Esophagus squamous epithelium (tissue), 5 donors: Measurements from ENCODE around the gene BTBD2. TPM values are rescaled to one million over a fixed set of nuclear protein-coding genes. Genes with fewer than 3 reads are reported as not detected.

ENCODE experiments used
- DNase-seq: peaks from one replicate; lab custom pipeline; 2025; lab: John Stamatoyannopoulos, UW
- H3K27ac ChIP-seq, 4 donors: fragments of 200-600 bp; sonication (generic); one replicate each; pipeline ENCODE4 v1.5.1; 2016 to 2019; ENCODE audit warnings: mild to moderate bottlenecking in 1 of 4
- H3K27me3 ChIP-seq, 4 donors: fragments of 200-600 bp; sonication (generic); 1 replicate in 3 of 4; 2 replicates in 1 of 4; pipeline versions ENCODE4 v1.5.1 to v1.6.0; 2017 to 2021; ENCODE audit warnings: antibody characterized with exemption in 1 of 4
- H3K36me3 ChIP-seq, 3 donors: fragments of 200-600 bp; sonication (generic); one replicate each; pipeline ENCODE4 v1.5.1; 2016 to 2019
- H3K4me1 ChIP-seq, 3 donors: fragments of 200-600 bp; sonication (generic); one replicate each; pipeline ENCODE4 v1.5.1; 2017 to 2019
- H3K4me3 ChIP-seq, 4 donors: fragments of 200-600 bp; sonication (generic); 1 replicate in 3 of 4; 2 replicates in 1 of 4; pipeline ENCODE4 v1.5.1; 2016 to 2019; ENCODE audit warnings: mild to moderate bottlenecking in 2 of 4, moderate library complexity in 1 of 4
- H3K9me3 ChIP-seq, 3 donors: fragments of 200-600 bp; sonication (generic); one replicate each; pipeline ENCODE4 v1.5.1; 2016 to 2019
- POLR2A ChIP-seq, 4 donors: fragments of 450-650 bp; IDR thresholded peaks; one replicate each; pipeline ENCODE4 v1.6.1; 2017; ENCODE audit warnings: antibody characterized with exemption in 4 of 4, mild to moderate bottlenecking in 4 of 4, moderate library complexity in 3 of 4
- WGBS, 2 donors: methylation state at CpG; one replicate each; pipeline ENCODE4 v1.1.5; 2018; 5-methylcytosine and 5-hydroxymethylcytosine counted together
- intact Hi-C: fragments of 100-400 bp; cut with DNase I; formaldehyde crosslinking; loops from one replicate; pipeline ENCODE4 v1.15.0; 2022
- total RNA-seq, 4 donors: library from RNA; depleted of rRNA; stranded (reverse); fragments of >200 nt; gene quantifications; one replicate each; pipeline ENCODE4 v1.1.0, GENCODE V29; 2016
- TF ChIP-seq, protein P1 (sequence below), 6 experiments: fragments of 450-650 bp in 4 of 6; fragments of 200-600 bp in 2 of 6; sonication (generic) in 2 of 6; IDR thresholded peaks; one replicate each; pipeline ENCODE4 v1.5.1; 2016 to 2019; ENCODE audit warnings: antibody characterized with exemption in 6 of 6, mild to moderate bottlenecking in 4 of 6, moderate library complexity in 4 of 6
- donor health status: DM: yes; HTN: yes; CAD: no.

BTBD2 gene
- total RNA-seq, 4 donors from 2014 or later = 42.3 to 79.0 (median 63.8) TPM

GRCh38 chr19:2044709-2045500, 29.4 kb upstream of the BTBD2 start:
- 64 to 78% methylated on average over 3 of the region's 18 CpGs for WGBS, 2 donors
- Histone ChIP-seq H3K27me3 (no peaks in the 10 kb centered on the region), H3K36me3 (peaks cover 37 to 92% (median 53%) of the 10 kb centered on the region in 3 donors), H3K4me3 (peak overlapping the region in 1 of 4 donors; percentile 27), H3K4me1 (peaks cover 90 to 100% (median 90%) of the 10 kb centered on the region in 3 donors), H3K27ac (peak overlapping the region; percentile 81 to 99 (median 98)), H3K9me3 (no peaks in the 10 kb centered on the region)
- TF ChIP-seq, protein P1, sequence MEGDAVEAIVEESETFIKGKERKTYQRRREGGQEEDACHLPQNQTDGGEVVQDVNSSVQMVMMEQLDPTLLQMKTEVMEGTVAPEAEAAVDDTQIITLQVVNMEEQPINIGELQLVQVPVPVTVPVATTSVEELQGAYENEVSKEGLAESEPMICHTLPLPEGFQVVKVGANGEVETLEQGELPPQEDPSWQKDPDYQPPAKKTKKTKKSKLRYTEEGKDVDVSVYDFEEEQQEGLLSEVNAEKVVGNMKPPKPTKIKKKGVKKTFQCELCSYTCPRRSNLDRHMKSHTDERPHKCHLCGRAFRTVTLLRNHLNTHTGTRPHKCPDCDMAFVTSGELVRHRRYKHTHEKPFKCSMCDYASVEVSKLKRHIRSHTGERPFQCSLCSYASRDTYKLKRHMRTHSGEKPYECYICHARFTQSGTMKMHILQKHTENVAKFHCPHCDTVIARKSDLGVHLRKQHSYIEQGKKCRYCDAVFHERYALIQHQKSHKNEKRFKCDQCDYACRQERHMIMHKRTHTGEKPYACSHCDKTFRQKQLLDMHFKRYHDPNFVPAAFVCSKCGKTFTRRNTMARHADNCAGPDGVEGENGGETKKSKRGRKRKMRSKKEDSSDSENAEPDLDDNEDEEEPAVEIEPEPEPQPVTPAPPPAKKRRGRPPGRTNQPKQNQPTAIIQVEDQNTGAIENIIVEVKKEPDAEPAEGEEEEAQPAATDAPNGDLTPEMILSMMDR (IDR thresholded peaks at IDR 0.05) = no peak
- TF ChIP-seq POLR2A (IDR thresholded peaks at IDR 0.05) = no peak
- DNase-seq = no peak
- intact Hi-C loops = no loop called here

DNA sequence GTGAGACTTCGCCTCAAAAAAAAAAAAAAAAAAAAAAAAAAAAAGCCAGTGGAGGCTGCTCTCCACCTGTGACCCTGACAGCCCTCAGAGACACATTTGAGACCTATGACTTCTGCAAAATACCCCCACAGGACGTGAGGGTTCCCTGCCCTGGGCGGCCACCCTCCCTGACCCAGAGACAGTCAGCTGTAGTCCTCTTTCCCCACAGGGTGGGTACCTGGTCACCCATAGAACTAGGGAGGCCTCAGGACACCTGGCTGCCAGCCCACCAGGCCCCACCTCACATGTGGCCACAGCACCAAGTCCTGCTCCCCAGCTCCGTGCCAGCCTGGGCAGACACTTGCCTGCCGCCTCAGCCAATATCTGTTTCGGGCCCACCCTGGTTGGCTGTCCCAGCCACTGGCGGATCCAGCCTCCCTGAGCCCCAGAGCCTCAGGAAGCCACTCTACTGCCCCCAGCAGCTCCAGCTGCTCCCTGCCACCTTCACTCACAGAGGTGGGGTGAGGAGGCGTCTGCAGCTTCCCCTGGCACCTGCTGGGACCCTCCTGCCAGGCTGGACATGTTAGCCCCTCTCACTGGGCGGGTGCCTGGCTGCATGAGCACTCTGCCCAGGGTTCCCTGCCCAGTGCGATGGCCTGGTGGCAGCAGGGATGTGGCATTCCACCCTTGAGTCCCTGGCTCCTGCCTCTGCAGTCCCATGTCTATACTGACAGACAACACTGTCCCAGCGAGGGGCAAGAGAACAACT, 28.6 kb upstream of the BTBD2 start:
- Histone ChIP-seq H3K27me3 (no peaks in the 10 kb centered on the region), H3K4me3 (no peak overlapping the region), H3K9me3 (no peaks in the 10 kb centered on the region), H3K27ac (peak overlapping the region; percentile 81 to 99 (median 98)), H3K36me3 (peaks cover 44 to 96% (median 61%) of the 10 kb centered on the region in 3 donors), H3K4me1 (peaks cover 84 to 100% (median 85%) of the 10 kb centered on the region in 3 donors)
- intact Hi-C loops = no loop called here
- DNase-seq = no peak
- 72 to 90% methylated on average over 3 of the region's 11 CpGs for WGBS, 2 donors
- TF ChIP-seq, protein P1 (IDR thresholded peaks at IDR 0.05) = no peak
- TF ChIP-seq POLR2A (IDR thresholded peaks at IDR 0.05) = no peak

GRCh38 chr19:2043251-2043641, 27.7 kb upstream of the BTBD2 start:
- DNase-seq = no peak
- 20 to 80% methylated on average over 1 to 2 of the region's 9 CpGs for WGBS, 2 donors
- TF ChIP-seq POLR2A (IDR thresholded peaks at IDR 0.05) = no peak
- TF ChIP-seq, protein P1 (IDR thresholded peaks at IDR 0.05) = no peak
- Histone ChIP-seq H3K27ac (peak overlapping the region; percentile 89 to 99 (median 98)), H3K4me3 (peak overlapping the region in 1 of 4 donors; percentile 12), H3K9me3 (no peaks in the 10 kb centered on the region), H3K27me3 (no peaks in the 10 kb centered on the region), H3K4me1 (peaks cover 76 to 100% (median 76%) of the 10 kb centered on the region in 3 donors), H3K36me3 (peaks cover 51 to 96% (median 62%) of the 10 kb centered on the region in 3 donors)
- intact Hi-C loops = no loop called here

DNA sequence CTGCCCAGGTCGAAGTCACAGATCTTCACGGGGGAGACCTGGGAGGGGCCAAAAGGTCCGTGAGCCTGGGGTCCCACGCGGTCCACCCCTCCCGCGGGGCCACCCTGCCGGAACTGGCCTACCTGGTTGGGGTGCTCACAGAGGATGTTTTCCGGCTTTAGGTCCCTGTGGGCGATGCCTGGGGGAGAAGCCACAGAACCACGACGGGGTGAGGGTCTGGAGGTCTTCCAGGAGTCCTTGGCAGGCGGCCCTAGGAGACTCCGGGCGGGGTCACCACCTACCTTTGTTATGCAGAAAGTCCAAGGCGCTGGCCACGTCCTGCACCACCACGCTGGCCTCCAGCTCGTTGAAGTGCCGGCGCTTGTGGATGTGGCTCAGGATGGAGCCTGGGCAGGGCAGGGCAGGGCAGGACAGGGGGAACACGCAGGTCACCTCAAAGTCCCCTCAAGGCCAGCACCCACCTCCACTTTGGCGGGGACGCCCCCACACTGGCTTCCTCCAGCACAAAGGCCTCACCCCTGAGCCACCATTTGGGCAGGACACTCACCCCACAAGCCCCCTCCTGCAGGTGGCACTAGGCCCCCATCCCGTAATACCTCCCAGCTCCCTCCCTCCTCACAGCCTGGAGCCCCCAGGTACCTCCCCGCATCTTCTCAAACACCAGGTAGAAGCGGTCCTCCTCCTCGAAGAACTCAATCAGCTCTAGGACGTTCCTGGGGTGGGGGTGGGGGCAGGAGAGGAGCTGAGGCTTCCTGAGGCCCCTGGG, 27.2 kb upstream of the BTBD2 start:
- no peak for DNase-seq

More for the DNA sequence above, 27.2 kb upstream of the BTBD2 start:
- no peaks in the 10 kb centered on the region for H3K27me3 ChIP-seq
- H3K4me3 ChIP-seq = peak overlapping the region in 3 of 4 donors; percentile 15 to 62 (median 34)
- WGBS, 2 donors = 11% methylated on average over 13 of the region's 29 CpGs; no CpG with 5 or more reads in 1 of the 2 donors
- TF ChIP-seq, protein P1 (IDR thresholded peaks at IDR 0.05) = no peak
- TF ChIP-seq POLR2A (IDR thresholded peaks at IDR 0.05) = peak in 1 of 4 donors; percentile 2
- intact Hi-C loops = no loop called here
- peaks cover 53 to 96% (median 66%) of the 10 kb centered on the region in 3 donors for H3K36me3 ChIP-seq
- peak overlapping the region; percentile 89 to 99 (median 98) for H3K27ac ChIP-seq
- H3K9me3 ChIP-seq = no peaks in the 10 kb centered on the region
- H3K4me1 ChIP-seq = peaks cover 70 to 97% (median 70%) of the 10 kb centered on the region in 3 donors
